GM12891 (cell line): ENCODE results near the gene CADM1.

Source experiments
- POLR2A ChIP-seq: IDR thresholded peaks from 2 replicates; pipeline ENCODE4 v1.6.1; 2011; ENCODE audit warnings: low read depth, low read length, control low read depth
- SPI1 ChIP-seq: IDR thresholded peaks from 2 replicates; pipeline ENCODE4 v1.6.1; 2011; ENCODE audit warnings: low read depth, low read length, control low read depth
- TAF1 ChIP-seq: IDR thresholded peaks from 2 replicates; pipeline ENCODE4 v1.6.1; 2011; ENCODE audit warnings: low read depth, low read length, control low read depth

DNA sequence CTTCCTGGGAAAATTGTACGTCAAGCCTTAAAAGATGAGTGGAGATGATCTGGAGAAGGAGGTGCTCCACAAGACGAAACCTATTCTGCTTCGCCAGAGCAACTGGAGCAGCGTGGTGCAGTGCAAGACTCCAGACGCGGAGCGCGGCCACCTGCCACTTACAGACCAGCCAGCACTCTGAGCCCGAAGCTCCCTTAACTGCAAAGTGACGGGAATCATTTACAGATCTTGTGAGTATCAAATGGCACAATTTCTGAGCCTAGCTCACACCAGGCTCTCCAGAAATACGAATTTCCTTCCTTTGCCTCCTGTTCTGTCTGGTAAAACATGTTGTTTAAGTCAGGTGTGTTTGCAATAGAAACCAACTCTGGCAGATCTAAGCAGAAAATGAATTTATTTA lies 369.3 kb downstream of the CADM1 start:
- TF ChIP-seq POLR2A (no peak), TAF1 (no peak), SPI1 (no peak)
